ENCODE measurements around the gene CEP72.

The CEP72 gene

DNA sequence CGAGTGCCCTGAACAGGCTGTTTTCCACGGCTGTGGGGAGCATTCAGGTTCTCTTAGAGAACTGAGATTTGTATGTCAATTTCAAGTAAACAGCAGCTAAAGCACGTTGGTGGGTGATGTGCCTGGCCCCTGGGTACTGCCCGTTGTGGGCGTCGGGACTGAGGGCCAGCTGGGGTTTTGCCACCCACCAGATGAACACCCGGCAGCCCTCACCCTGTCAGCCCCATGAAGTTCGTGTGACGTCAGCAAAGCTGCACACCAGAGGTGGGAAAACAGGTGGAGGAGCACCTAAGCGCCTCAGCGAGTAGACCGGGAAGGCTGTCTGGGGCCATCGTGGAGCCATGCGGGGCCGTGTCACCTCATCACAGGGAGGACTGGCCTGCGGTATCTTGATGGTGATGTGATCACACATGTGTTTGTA lies 9.2 kb downstream of the CEP72 start:
- TF ChIP-seq PKNOX1 (IDR thresholded peaks at IDR 0.05), result no peak
- no peak for TF ChIP-seq SP1 (IDR thresholded peaks at IDR 0.05)
- no peak for TF ChIP-seq FOXK2 (IDR thresholded peaks at IDR 0.05)
- TF ChIP-seq FOXM1 (IDR thresholded peaks at IDR 0.05; ENCODE audit: borderline replicate concordance), result no peak
- no peak for TF ChIP-seq BHLHE40 (IDR thresholded peaks at IDR 0.05; ENCODE audit: borderline replicate concordance)
- no peak for TF ChIP-seq L3MBTL2 (conservative IDR thresholded peaks at IDR 0.05)
- no peak for TF ChIP-seq CTBP1 (IDR thresholded peaks at IDR 0.05; ENCODE audit: borderline replicate concordance)
- no peak for TF ChIP-seq NFRKB (IDR thresholded peaks at IDR 0.05)
- no peak for TF ChIP-seq LEF1 (IDR thresholded peaks at IDR 0.05; ENCODE audit: borderline replicate concordance)
- no peak for TF ChIP-seq HDGF (IDR thresholded peaks at IDR 0.05; ENCODE audit: borderline replicate concordance)
- TF ChIP-seq ZNF384 (IDR thresholded peaks at IDR 0.05), result no peak
- TF ChIP-seq FOXA1 (IDR thresholded peaks at IDR 0.05), result no peak
- TF ChIP-seq ELF4 (IDR thresholded peaks at IDR 0.05), result no peak
- no peak for TF ChIP-seq SUZ12 (IDR thresholded peaks at IDR 0.05)
- no peak for TF ChIP-seq ARNT (IDR thresholded peaks at IDR 0.05)
- no peak for TF ChIP-seq TARDBP (IDR thresholded peaks at IDR 0.05)
- CTCF ChIA-PET, result no interaction called here
- no peak for DNase-seq (ENCODE audit: extremely low spot score)
- POLR2A ChIA-PET, result interaction anchor here (1.4 kb wide), 1 partner anchor 10 kb away, joined by 4 read pairs; the partner anchor contains the start of gene CEP72

GRCh38 chr5:622359-622758 lies 10.2 kb downstream of the CEP72 start:
- POLR2A ChIA-PET, result interaction anchor here (0.8 kb wide), 1 partner anchor 11 kb away, joined by 3 read pairs; the partner anchor contains the start of gene CEP72
- no peak for DNase-seq (ENCODE audit: extremely low spot score)
- CTCF ChIA-PET, result interaction anchor here (0.5 to 0.8 kb wide), 3 partner anchors 49 to 180 kb away, joined by 3 to 4 read pairs (median 4); no protein-coding TSS in a partner anchor

GRCh38 chr5:622946-623522 lies 10.9 kb downstream of the CEP72 start:
- ChIA-PET POLR2A (no interaction called here), CTCF (interaction anchor here (0.7 kb wide), 1 partner anchor 50 kb away, joined by 4 read pairs; no protein-coding TSS in a partner anchor)
- TF ChIP-seq LEF1 (IDR thresholded peaks at IDR 0.05; ENCODE audit: borderline replicate concordance) (no peak), PKNOX1 (IDR thresholded peaks at IDR 0.05) (no peak), SUZ12 (IDR thresholded peaks at IDR 0.05) (no peak), ARNT (IDR thresholded peaks at IDR 0.05) (no peak), ELF4 (IDR thresholded peaks at IDR 0.05) (no peak), SP1 (IDR thresholded peaks at IDR 0.05) (no peak), FOXK2 (IDR thresholded peaks at IDR 0.05) (no peak), TARDBP (IDR thresholded peaks at IDR 0.05) (no peak), ZNF384 (IDR thresholded peaks at IDR 0.05) (no peak)
- DNase-seq (ENCODE audit: extremely low spot score), result no peak

More at GRCh38 chr5:622359-622758, 10.2 kb downstream of the CEP72 start:
- TF ChIP-seq TARDBP (IDR thresholded peaks at IDR 0.05) (no peak), ZNF384 (IDR thresholded peaks at IDR 0.05) (no peak), LEF1 (IDR thresholded peaks at IDR 0.05; ENCODE audit: borderline replicate concordance) (no peak), SUZ12 (IDR thresholded peaks at IDR 0.05) (no peak), CTBP1 (IDR thresholded peaks at IDR 0.05; ENCODE audit: borderline replicate concordance) (no peak), FOXK2 (IDR thresholded peaks at IDR 0.05) (no peak), FOXA1 (IDR thresholded peaks at IDR 0.05) (no peak), FOXM1 (IDR thresholded peaks at IDR 0.05; ENCODE audit: borderline replicate concordance) (no peak), SP1 (IDR thresholded peaks at IDR 0.05) (no peak), PKNOX1 (IDR thresholded peaks at IDR 0.05) (no peak), HDGF (IDR thresholded peaks at IDR 0.05; ENCODE audit: borderline replicate concordance) (no peak), ELF4 (IDR thresholded peaks at IDR 0.05) (no peak), ARNT (IDR thresholded peaks at IDR 0.05) (no peak), NFRKB (IDR thresholded peaks at IDR 0.05) (no peak), BHLHE40 (IDR thresholded peaks at IDR 0.05; ENCODE audit: borderline replicate concordance) (no peak)

DNA sequence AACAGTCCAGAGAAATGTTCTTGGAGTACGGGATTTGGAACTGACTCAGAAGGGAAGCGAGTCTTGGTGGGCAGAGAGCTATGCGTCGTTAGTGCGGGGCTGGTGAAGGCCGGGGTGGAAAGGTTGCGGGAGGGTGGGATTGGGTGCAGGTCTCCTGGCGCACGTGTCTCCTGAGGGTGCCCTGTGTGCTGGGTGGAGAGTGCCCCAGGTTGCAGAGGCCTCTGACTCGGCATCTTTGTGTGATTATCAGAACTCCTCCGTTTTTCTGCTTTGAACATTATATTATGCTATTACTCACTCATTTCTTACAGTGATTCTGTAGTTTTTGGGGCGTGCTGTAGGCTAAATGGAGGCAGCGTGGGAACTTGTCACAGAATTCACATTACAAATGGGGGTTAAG lies 11.4 kb downstream of the CEP72 start:
- TF ChIP-seq FOXA1 (IDR thresholded peaks at IDR 0.05) (no peak), FOXM1 (IDR thresholded peaks at IDR 0.05; ENCODE audit: borderline replicate concordance) (no peak), CTBP1 (IDR thresholded peaks at IDR 0.05; ENCODE audit: borderline replicate concordance) (no peak), SUZ12 (IDR thresholded peaks at IDR 0.05) (no peak), FOXK2 (IDR thresholded peaks at IDR 0.05) (no peak), ZNF384 (IDR thresholded peaks at IDR 0.05) (no peak), L3MBTL2 (conservative IDR thresholded peaks at IDR 0.05) (no peak), PKNOX1 (IDR thresholded peaks at IDR 0.05) (no peak), LEF1 (IDR thresholded peaks at IDR 0.05; ENCODE audit: borderline replicate concordance) (no peak), NFRKB (IDR thresholded peaks at IDR 0.05) (no peak), BHLHE40 (IDR thresholded peaks at IDR 0.05; ENCODE audit: borderline replicate concordance) (no peak), ARNT (IDR thresholded peaks at IDR 0.05) (no peak), TARDBP (IDR thresholded peaks at IDR 0.05) (no peak), ELF4 (IDR thresholded peaks at IDR 0.05) (no peak), SP1 (IDR thresholded peaks at IDR 0.05) (no peak), HDGF (IDR thresholded peaks at IDR 0.05; ENCODE audit: borderline replicate concordance) (no peak)
- DNase-seq (ENCODE audit: extremely low spot score), result no peak
- CTCF ChIA-PET, result no interaction called here
- POLR2A ChIA-PET, result no interaction called here
